ENCODE results near the gene PRKN.

DNA sequence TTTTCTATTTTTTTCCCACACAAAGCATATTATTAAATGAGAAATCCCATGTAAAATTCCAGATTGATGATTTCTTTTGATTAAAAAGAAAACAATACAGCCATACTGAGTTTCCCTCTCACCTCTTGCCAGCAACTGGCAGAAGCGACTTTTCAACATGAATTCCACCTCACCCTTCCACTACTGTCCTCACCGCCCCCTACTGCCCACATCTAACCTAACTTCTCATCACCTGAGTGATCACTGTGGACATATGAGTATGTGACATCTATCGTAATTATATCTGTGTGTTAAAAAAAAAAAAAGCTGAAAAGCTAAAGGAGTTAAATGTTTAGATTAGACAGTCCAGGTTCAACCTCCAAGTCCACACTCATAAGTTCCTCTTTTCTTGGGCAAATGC lies 528.6 kb downstream of the PRKN start:
- TF ChIP-seq, protein P1, sequence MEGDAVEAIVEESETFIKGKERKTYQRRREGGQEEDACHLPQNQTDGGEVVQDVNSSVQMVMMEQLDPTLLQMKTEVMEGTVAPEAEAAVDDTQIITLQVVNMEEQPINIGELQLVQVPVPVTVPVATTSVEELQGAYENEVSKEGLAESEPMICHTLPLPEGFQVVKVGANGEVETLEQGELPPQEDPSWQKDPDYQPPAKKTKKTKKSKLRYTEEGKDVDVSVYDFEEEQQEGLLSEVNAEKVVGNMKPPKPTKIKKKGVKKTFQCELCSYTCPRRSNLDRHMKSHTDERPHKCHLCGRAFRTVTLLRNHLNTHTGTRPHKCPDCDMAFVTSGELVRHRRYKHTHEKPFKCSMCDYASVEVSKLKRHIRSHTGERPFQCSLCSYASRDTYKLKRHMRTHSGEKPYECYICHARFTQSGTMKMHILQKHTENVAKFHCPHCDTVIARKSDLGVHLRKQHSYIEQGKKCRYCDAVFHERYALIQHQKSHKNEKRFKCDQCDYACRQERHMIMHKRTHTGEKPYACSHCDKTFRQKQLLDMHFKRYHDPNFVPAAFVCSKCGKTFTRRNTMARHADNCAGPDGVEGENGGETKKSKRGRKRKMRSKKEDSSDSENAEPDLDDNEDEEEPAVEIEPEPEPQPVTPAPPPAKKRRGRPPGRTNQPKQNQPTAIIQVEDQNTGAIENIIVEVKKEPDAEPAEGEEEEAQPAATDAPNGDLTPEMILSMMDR (IDR thresholded peaks at IDR 0.05): no peak
- TF ChIP-seq EP300 (IDR thresholded peaks at IDR 0.05; ENCODE audit: low read depth) (no peak), POLR2AphosphoS5 (IDR thresholded peaks at IDR 0.05) (no peak), POLR2A (IDR thresholded peaks at IDR 0.05) (no peak)
